Transverse colon (tissue), 4 donors: Measurements from ENCODE around the gene FLCN.

Experiments used
- EP300 ChIP-seq: sonication (generic); formaldehyde crosslinking; IDR thresholded peaks from one replicate; pipeline ENCODE4 v1.6.1; 2017; ENCODE audit warnings: antibody characterized with exemption, low read depth
- POLR2A ChIP-seq: fragments of 450-650 bp; IDR thresholded peaks from one replicate; pipeline ENCODE4 v1.6.1; 2016; ENCODE audit warnings: antibody characterized with exemption, mild to moderate bottlenecking, moderate library complexity
- POLR2AphosphoS5 ChIP-seq, 3 donors: sonication (generic); formaldehyde crosslinking; IDR thresholded peaks; one replicate each; pipeline ENCODE4 v1.6.1; 2016; ENCODE audit warnings: antibody characterized with exemption in 3 of 3
- TF ChIP-seq, protein P1 (sequence below), 5 experiments: fragments of 200-600 bp in 3 of 5; fragments of 450-650 bp in 2 of 5; sonication (generic) in 3 of 5; IDR thresholded peaks; 1 replicate in 2 of 5; 2 replicates in 3 of 5; pipeline ENCODE4 v1.5.1; 2016 to 2017; ENCODE audit warnings: antibody characterized with exemption in 5 of 5, inconsistent platforms in 3 of 5, mild to moderate bottlenecking in 2 of 5, moderate library complexity in 1 of 5

DNA sequence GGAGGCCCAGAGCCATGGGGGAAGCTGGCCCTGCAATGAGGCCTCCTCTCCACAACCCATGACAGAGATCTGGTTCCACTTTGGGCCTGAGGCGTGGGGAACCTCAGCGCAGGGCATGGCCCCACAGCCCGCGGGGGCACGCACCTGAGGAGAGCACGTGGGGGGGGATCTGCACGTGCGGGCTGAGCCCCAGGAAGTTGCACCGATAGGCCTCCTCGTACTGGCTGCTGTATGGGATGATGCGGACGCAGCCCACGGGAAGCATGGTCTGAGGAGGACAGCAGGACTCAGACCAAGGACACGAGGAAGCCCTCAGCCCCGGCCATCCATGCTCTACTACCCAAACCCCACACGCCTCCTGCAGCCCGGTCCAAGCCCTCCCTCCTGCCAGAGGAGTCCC is 20.7 kb downstream of the FLCN start:
- TF ChIP-seq, protein P1, sequence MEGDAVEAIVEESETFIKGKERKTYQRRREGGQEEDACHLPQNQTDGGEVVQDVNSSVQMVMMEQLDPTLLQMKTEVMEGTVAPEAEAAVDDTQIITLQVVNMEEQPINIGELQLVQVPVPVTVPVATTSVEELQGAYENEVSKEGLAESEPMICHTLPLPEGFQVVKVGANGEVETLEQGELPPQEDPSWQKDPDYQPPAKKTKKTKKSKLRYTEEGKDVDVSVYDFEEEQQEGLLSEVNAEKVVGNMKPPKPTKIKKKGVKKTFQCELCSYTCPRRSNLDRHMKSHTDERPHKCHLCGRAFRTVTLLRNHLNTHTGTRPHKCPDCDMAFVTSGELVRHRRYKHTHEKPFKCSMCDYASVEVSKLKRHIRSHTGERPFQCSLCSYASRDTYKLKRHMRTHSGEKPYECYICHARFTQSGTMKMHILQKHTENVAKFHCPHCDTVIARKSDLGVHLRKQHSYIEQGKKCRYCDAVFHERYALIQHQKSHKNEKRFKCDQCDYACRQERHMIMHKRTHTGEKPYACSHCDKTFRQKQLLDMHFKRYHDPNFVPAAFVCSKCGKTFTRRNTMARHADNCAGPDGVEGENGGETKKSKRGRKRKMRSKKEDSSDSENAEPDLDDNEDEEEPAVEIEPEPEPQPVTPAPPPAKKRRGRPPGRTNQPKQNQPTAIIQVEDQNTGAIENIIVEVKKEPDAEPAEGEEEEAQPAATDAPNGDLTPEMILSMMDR (IDR thresholded peaks at IDR 0.05) = no peak
- TF ChIP-seq POLR2A (no peak), POLR2AphosphoS5 (IDR thresholded peaks at IDR 0.05) (no peak), EP300 (no peak)
